Peyer's patch (tissue), 4 donors: Measurements from ENCODE around the gene LRRC45.

Source experiments
- POLR2A ChIP-seq, 2 donors: fragments of 450-650 bp; IDR thresholded peaks; one replicate each; pipeline ENCODE4 v1.5.1; 2017; ENCODE audit warnings: antibody characterized with exemption in 2 of 2, mild to moderate bottlenecking in 2 of 2, moderate library complexity in 2 of 2
- TF ChIP-seq, protein P1 (sequence below), 6 experiments: fragments of 450-650 bp in 4 of 6; fragments of 200-600 bp in 2 of 6; sonication (generic) in 1 of 6; IDR thresholded peaks; one replicate each; pipeline ENCODE4 v1.5.1; 2017 to 2019; ENCODE audit warnings: antibody characterized with exemption in 6 of 6, mild to moderate bottlenecking in 3 of 6, moderate library complexity in 1 of 6

DNA sequence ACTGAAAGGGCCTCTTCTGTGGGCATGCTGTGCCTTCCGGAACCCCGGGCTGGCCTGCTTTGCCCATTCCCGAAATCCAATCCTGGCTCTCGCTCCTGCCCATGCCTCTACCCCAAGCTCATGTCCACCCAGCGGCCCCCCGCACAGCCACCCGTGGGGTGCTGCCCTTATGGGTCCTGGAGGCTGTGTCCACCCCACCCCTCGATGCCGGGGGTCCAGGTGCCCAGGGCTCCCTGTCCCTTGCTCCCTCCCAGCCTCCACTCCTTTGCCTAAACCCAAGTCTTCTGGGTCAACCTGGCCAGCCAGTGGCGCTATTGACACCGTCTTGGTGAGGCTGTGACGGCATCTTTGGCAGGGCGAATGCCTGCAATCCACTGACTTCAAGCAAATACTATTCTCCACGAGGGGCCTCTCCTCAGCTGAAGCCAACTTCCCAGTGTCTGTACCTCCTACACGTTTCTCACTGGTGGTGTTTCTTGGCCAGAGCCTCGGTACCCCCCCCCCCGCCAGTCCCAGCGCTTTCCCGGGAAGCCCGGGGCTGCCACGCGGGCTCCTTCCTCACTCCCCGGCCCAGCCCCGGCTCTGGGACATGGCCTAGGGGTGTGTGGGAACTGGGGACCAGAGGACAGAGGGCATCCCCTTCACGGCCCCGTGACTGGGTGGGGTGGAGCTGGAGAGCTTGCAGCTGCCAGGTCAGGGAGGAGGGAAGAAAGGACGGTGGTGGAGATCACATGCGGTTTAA, 54.7 kb downstream of the LRRC45 start:
- TF ChIP-seq, protein P1, sequence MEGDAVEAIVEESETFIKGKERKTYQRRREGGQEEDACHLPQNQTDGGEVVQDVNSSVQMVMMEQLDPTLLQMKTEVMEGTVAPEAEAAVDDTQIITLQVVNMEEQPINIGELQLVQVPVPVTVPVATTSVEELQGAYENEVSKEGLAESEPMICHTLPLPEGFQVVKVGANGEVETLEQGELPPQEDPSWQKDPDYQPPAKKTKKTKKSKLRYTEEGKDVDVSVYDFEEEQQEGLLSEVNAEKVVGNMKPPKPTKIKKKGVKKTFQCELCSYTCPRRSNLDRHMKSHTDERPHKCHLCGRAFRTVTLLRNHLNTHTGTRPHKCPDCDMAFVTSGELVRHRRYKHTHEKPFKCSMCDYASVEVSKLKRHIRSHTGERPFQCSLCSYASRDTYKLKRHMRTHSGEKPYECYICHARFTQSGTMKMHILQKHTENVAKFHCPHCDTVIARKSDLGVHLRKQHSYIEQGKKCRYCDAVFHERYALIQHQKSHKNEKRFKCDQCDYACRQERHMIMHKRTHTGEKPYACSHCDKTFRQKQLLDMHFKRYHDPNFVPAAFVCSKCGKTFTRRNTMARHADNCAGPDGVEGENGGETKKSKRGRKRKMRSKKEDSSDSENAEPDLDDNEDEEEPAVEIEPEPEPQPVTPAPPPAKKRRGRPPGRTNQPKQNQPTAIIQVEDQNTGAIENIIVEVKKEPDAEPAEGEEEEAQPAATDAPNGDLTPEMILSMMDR (IDR thresholded peaks at IDR 0.05), result no peak
- TF ChIP-seq POLR2A (IDR thresholded peaks at IDR 0.05), result no peak
